ENCODE measurements around the gene DNAJC21.
"Not testable (repeated sequence)": the region's sequence is repeated elsewhere in the genome, so short reads cannot be mapped to it uniquely, and the experiment has no call there.

DNAJC21 gene

DNA sequence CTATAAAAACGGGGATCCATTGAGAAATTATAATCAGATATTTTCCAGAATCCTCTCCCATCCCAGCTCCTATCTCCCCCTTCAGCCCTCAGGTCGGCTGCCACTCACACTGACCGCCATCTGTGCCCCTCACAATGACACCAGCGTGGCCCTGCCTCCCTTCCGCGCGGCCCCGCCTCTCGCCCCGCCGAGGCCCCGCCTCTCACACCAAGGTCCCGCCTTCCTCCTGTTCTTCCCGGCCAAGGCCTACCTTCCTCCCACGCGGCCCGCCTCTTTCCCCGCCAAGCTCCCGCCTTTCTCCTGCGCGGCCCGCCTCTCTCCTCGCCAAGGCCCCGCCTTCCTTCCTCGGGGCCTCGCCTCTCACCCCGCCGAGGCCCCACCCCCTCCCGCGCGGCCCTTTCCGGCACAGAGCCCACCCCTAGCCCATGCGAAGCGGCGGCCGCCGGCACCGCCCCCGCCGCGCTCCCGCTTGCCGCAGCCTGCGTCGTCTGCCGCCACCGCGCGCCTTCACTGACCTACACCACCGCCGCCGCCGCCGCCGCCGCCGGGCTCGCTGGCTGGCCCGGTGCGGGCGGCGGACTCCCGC is at the start of gene DNAJC21:
TSS of gene DNAJC21 (plus strand) at position 426 of the 586 bp plus-strand sequence. CDS start 261 bp downstream, outside the sequence.
- peak; percentile 98 for DNase-seq

DNA sequence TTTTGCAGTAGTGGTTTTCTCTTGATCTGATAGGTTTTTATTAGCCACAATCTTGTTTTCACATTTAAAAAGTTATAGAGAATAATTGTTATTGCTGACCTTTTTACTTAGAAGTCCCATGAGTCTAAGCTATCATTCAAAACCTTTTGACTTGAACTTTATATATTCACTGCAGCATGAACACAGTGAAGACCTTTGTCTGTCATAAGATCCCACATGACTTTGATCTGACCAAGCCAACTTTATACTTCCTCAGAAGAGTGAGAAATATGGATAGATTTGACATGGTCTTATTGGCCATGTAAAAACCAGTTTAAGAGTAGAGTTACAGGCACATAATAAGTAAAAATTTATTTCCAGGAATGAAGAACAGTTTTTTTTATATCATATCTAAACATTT is 48.1 kb upstream of the DNAJC21 start:
- no peak for DNase-seq

DNA sequence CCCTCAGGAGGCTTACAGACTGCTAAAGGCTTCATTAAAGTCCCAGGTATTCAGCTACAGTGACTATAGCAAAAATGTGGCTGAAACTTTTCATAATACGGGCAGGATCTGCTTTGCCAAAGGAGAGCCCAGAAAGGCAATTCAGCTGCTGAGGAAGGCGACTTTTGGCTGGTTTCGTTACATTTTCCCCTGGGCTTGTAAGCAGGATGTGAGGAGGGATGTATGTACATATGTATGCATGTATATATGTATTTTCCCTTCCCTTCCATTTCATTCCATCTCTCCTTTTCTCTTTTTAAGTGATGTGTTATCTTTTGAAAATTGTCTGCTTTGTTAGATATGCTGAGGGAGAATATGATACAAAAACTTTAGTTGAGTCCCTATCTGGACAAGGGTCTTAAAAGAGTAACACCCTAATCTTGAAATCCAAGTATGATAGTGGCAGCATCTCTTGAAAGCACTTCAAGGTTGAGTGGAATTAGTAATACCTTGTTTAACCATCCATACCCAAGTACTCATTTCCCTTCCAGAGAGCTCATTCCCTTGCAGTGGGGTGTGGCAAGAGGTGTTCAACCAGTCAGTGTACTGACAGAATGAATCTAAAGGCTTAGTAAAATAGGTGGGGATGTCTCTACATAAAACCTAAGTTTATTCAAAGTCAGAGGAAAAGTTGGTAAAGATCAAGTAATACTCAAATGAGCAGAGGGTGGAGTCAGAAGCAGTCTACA is 42.8 kb upstream of the DNAJC21 start:
- no peak for DNase-seq

DNA sequence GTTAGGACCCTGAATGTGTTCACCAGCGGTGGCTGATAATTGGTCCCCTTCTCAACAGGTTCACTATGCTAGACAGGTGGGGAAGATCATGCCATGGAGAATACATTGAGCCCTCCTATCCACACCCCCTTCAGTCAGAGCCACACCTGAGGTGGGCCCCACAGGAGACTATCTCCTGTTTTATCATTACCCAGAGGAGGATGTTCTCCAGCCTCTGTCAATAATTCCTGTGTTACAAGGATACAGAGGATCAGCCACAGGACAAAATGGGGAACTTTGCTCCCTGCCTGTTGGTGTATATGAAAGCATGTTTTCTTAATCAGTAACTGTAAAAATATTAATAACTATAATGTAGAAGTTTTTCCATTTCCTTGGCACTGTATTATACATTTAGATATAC is 40.0 kb upstream of the DNAJC21 start:
- DNase-seq = no peak

DNA sequence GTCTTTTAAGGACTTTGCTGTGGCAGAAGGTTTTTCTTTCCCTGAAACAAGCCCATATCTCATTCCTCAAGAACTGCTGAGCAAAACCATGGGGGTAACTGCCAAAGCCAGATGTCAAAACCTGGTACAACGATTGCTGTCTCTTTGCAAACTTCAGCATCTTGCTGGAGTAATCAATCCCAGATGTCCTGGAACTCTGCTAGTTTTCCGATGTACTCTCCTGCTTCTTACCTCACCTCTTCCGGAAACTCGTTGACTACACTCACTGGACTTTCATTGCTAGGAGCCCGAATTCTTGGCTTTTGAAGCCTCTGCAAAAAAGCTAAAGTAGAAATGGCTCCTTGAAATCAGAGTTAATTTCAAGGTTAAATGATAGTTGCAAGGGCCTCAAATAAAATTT is 37.4 kb upstream of the DNAJC21 start:
- no peak for DNase-seq

DNA sequence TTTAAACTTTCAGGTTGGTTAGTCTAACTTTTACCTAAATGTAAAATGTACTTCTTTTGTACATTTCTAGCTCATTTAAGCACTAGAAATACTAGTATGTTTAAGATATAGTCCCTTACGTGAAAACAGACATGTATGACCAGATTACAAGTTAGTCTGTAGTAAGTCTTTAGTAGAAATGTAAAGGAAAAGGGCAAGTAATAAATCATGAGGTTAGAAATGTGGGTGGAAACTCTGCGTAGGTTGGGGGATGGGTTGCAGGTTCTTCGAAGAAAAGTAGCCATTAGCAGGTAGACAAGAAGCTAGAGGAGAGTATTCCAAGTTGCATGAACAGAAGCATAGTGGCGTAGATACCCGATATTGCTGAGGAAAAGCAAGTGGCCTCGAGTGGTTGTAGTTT is 36.9 kb upstream of the DNAJC21 start:
- DNase-seq = no peak

DNA sequence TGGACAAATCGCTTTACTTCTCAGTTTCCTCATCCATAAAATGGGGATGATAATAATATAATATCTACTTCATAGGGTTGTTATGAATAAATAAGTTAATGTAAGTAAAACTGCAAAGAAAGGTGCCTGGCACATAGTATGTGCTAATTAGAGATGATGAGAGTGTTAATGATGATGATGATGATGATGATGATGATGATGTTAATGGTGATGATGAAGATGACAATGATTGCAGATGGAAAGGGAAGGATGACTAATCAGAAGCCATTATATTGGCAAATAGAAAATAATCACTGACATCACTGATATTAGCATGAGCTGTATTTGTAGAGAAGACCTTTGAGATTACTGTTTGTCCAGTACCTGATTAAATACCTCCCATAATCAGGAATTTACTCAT is 34.6 kb upstream of the DNAJC21 start:
- no peak for DNase-seq

DNA sequence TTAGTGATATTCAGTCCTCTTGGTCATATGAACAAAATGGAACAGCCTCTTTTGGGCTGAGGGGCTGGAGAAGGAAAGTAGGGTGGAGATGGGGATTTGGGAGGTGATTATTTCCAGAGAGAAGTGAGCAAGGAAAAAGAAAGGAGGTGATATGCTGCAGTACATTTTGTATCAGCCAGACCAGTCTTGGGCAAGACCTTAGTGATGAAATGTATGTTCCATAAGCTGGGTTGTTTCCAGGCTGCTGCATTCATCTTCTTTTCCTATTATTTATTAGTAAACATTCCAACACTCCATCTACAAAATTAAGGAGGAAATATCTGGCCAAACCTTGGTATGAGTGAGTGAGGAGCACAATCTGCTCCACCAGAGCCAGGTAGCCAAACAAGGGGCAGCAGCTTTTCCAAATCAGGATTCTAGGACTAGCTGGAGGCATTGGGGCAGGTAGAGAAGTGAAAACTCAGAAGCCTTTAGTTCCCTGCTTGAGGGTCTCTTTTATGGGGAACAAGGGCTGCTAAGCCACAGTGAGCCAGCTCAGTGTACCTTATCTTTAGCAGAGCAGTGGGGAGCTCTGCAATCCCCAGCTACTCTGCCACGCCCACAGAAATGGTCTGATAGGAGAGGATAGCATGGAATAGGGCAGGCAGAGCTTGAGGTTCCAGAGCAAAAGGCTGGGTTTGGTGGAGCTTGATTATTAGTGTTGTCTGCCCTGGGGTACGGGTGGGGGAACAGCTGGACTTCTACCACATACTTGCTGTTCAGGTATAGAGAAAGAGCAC is 33.5 kb upstream of the DNAJC21 start:
- DNase-seq = no peak

DNA sequence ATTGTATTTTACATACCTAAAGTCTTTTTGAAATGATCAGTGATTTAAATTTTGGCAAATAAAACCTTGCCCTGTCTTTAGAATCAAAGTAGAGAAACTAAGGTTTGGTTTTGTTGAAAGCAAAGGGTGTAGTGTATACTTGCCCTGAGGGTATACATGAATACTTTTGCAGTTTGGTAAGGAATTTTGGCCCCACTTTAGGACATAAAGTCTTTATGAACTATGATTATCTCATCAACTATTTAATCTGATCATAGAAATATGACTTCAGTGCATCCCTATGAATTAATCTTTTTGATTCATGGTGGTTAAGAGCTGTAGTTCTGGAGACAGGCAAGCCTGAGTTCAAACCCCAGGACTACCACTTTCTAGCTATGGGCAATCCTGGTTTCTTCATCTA is 31.7 kb upstream of the DNAJC21 start:
- DNase-seq = no peak

DNA sequence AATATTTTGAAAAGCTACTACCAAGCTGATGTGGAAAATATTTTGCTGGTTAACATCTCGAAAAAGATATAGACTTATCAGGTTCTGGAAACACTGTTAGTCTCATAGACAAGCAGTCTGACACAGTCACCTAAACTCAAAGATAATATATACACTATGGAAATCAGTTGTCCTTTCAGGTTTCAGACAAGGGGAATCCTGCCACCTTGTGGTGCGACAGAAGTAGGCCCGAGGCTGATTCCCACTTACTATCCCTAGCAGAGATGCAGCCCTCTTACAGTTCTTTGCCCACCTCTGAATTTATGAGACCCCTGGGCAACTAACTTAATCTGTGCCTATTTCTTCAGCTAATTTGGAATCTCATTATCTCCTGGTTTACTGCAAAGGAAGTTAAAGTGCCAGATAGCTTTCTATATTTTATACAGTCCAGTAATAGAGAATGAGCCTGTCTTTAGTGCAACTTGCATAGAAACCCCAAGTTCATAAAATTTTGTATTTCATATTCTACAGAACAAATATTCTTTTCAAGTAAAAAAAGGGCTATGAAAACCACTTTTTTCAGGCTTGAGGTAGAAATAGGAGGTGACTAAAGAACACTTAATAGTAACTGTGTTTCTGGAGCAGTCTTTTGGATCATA is 31.0 kb upstream of the DNAJC21 start:
- DNase-seq = peak; percentile 51 to 57

DNA sequence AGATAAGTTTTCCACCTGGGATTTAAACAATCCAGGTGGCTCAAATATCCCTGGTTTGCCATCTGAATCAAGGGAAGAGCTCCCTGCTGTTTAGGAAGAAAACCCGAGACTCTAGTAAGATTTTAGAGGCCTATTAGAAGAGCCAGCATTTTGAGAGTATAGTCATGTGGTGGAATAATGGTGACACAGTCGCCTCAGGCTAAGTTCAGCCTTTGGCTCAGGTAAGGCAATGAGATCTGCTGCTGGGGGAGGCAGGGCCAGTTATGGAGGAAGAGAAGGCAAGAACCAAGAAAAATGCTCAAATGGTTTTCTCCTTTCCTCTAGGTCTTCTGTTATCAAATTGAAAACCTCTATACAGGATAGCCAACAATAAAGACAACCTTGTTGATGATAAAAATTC is 30.3 kb upstream of the DNAJC21 start:
- DNase-seq = no peak

DNA sequence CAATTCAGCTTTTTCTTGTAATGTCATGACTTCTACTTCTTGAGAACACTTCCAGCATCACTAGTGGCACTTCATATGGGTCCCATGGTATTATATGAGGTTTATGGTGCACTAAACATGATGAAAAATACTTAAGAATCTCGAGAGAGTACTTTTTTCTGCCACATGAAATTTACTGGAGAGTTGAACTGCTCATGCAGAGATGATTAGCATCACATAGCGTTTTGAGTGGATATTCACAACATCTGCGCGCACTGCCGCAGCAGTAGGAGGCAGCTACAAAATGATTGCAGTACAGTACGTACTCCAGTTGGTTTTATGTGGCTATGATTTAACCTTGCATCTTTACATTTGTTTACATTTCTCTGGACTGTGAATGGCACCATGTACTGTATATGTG is 28.7 kb upstream of the DNAJC21 start:
- DNase-seq = no peak

DNA sequence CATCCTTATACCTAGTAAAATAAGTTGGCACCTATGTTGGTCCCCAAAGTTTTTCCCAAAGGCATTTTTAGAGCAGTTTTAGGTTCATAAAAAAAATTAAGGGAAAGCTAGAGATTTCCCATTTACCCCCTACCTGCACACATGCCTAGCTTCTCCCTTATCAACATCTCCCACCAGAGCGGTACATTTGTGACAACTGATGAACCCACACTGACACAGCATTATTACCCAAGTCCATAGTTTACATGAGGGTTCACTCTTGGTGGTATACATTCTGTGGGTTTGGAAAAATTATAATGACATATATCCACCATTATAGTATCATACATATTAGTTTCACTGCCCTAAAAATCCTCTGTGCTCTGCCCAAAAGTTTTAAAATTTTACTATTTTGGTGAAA is 26.1 kb upstream of the DNAJC21 start:
- no peak for DNase-seq

DNA sequence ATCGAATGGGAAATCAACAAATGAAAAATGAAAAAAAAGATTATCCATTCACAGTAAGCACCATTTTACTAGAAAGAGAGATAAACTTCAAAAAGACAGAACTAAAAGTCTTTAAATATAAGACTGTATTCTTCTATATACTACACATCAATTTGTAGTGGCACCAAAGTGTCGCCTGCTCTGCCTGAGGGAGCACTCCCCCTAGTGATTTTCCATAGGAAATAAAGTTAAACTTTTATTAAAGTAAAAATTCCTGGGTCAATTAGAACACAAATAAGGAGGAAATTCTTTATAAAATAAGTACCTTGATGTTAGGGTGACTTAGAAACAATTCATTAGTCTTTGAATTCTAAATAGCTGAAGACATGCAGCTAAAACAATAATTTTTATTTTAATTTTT is 23.8 kb upstream of the DNAJC21 start:
- DNase-seq = no peak

DNA sequence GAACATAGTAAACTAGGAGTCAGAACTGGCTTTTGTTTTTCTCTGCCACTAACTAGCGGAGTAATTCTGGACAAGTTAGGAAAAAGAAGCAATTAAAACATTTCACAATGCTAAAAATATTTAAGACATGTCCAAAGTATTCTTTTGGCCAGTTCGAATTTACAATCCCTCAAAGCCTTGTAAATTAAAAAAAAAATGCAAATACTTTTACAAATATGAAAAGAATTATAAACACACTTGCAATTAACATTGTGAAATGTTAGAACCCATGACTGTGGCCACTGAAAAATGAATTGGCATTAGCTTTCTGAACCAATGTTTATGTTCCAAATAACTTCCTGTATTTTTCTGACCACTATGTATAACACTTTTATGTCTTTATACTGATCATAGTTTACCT is 16.3 kb upstream of the DNAJC21 start:
- no peak for DNase-seq

DNA sequence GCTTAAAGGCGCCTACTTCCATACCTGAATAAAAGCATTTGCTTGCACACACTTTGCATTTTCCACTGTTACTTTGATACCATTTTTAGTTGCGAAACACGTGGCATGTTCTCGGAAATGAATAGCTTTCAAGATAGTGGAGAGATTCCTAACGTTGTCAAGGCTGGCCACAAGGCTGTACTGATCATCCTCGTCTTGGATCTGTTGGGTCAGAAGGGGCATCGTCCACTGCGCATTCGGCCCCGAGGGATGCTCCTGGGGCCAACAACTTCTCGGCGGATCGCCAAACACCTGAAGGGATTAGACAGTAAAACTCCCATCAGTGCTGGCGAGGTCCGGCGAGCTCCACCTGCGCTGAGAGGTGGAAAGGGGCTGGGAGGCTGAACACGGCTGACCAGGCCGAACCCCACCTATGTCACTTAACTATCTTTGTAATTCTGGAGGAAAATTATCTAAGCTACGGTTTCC is 14.7 kb upstream of the DNAJC21 start:
- DNase-seq = peak in 1 of 2 donors; percentile 16

DNA sequence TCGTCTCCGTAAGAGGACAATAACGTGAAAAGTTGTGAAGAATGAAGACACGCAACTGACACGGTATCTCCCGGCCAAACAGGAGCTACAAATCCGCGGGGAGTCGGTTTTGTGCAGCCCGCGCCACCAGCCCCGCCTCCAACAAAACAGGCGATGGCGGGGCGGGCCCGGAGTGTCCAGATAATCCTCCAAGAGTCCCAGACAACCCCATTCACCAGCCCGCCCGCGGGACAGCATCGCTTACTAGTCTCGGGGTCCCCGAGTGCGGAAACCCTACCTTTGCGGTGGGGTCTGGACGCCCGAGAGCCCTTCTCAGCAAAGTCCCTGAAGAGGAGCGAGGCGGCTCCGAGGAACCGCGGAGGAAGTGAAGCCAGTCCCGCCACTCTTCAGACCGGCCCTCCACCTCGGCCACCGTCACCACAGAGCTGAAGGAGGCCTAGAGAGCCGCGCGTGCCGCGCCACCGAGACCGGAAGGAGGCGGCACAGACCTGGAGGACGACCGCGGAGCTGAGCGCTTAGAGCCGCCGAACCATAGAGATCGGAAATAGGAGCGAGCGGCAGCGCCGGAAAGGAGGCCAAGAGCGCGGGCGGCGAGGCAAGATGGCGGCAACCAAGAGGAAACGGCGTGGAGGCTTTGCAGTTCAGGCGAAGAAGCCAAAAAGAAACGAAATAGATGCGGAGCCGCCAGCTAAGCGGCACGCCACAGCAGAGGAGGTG is 14.1 kb upstream of the DNAJC21 start, which contains the start of the genes BRIX1 and RAD1:
TSS of gene BRIX1 (plus strand) at position 573 of the 717 bp plus-strand sequence. CDS start at position 601, 28 bp downstream.
TSS of gene RAD1 (minus strand) at position 366 of the 717 bp plus-strand sequence. CDS start 612 bp downstream, outside the sequence.
- peak; percentile 93 to 94 for DNase-seq

DNA sequence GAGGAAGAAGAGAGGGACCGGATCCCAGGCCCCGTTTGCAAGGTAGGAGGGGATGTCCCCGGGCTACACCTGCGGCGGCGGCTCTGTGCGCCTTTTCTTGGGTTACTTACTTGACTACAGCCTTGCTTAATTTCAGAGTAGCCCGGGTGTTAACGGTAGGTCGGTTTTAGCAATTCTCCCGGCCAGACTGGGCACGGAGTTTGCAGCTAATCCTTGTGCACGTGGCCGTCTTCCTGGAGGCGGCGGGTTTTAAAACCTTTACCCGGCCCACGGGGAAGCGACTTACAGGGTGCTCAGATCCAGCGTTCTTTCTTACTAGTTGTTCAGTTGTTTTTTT is 13.5 kb upstream of the DNAJC21 start:
- DNase-seq = no peak

DNA sequence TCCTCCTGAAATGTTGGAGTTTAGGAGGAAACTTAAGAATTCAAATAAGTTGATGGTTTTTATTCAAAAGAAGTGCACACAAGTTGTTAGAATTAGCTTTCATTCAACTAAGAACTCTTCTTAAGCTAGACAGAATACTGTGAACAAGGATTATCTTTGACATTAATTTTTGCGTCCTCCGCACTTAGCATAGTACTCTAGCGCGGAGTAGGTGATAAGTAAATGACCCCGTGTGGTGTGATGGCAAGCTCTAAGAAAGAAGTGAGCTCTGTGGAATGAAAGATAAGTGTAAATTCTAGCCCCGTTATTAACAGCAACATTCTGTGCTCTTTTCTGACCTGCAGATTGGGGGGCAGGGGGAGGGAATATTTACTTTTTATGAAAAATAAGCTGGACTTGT is 12.8 kb upstream of the DNAJC21 start:
- no peak for DNase-seq

DNA sequence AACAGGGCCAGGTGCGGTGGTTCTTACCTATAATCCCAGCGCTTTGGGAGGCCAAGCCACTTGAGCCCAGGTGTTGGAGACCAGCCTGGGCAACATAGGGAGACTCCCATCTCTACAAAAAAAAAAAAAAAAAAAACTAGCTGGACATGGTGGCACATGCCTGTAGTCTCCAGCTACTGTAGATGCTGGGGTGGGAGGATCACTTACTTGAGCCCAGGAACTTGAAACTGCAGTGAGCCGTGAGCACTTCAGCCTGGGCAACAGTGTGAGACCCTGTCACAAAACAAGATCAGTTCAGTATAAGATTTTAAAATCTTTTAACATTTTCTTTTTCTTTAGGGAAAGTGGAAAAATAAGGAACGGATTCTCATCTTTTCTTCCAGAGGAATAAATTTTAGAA is 11.3 kb upstream of the DNAJC21 start:
- DNase-seq = no peak

DNA sequence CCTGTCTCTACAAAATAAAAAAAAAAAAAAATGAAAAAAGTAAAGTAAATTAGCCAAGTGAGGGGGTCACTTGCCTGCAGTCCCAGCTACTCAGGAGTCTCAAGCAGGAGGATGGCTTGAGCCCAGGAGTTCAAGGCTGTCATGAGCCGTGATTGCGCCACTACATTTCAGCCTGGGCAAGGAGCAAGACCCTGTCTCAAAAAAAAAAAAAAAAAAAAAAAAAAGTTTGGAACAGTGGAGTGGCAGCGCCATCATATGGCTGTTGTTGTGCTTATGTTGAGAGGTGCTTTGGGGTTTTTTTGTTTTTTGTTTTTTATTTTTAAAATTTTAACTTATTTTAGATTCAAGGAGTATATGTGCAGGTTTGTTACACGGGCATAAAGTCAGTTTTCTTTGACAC is 10.3 kb upstream of the DNAJC21 start:
- no peak for DNase-seq

DNA sequence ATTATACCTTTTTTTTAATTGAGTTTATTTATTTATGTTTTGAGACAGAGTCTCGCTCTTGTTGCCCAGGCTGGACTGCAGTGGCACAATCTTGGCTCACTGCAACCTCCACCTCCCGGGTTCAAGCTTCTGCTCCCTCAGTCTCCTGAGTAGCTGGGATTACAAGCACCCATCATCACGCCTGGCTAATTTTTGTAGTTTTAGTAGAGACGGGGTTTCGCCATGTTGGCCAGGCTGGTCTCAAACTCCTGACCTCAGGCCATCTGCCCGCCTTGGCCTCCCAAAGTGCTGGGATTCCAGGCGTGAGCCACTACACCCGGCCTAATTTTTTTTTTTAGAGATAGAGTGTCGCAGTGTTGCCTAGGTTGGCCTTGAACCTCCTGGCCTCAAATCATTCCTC is 6.1 kb upstream of the DNAJC21 start:
- DNase-seq = not testable (repeated sequence)
